22Rv1 (cell line): ENCODE measurements around the gene CYP1B1.

Source experiments
- H3K27ac ChIP-seq: fragments of 450-650 bp; 2 replicates; pipeline ENCODE4 v1.5.1; 2017
- CTCF ChIP-seq: fragments of 450-650 bp; IDR thresholded peaks from 2 replicates; pipeline ENCODE4 v1.5.1; 2017; ENCODE audit warnings: mild to moderate bottlenecking
- ZFX ChIP-seq: fragments of 450-650 bp; IDR thresholded peaks from 2 replicates; pipeline ENCODE4 v1.6.1; 2017; ENCODE audit warnings: antibody characterized with exemption, borderline replicate concordance

CYP1B1 gene

GRCh38 chr2:38107738-38108410 lies 31.9 kb upstream of the CYP1B1 start:
- no peak overlapping the region for H3K27ac ChIP-seq
- TF ChIP-seq ZFX (no peak), CTCF (no peak)

GRCh38 chr2:38106405-38107094 lies 30.6 kb upstream of the CYP1B1 start:
- TF ChIP-seq ZFX, result no peak
- TF ChIP-seq CTCF, result no peak
- no peak overlapping the region for H3K27ac ChIP-seq

DNA sequence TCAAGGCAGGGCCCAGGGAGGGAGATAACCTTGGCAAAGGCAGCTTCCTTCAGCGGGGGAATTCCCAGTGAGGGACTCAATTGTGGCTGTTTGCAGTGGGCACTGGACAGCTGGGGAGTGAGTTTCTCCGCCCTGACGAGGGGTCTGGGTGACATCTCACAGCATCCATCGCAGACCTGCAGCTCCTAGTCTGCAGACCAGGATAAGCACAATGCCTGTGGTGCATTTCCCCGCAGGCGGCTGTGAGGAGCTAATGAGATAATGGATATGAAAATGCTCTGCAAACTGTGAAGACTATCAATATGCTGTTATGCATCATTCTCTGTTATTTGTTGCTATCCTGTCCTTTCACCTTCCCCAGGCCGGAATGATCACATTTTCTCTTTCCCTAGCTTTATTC lies 30.0 kb upstream of the CYP1B1 start:
- no peak overlapping the region for H3K27ac ChIP-seq
- TF ChIP-seq ZFX, result no peak
- no peak for TF ChIP-seq CTCF

GRCh38 chr2:38104598-38104997 lies 28.6 kb upstream of the CYP1B1 start:
- TF ChIP-seq ZFX (no peak), CTCF (no peak)
- no peak overlapping the region for H3K27ac ChIP-seq

- TF ChIP-seq CTCF, result no peak
- no peak for TF ChIP-seq ZFX
- no peak overlapping the region for H3K27ac ChIP-seq
These were observed 24.4 kb upstream of the CYP1B1 start for GRCh38 chr2:38100328-38100727.

DNA sequence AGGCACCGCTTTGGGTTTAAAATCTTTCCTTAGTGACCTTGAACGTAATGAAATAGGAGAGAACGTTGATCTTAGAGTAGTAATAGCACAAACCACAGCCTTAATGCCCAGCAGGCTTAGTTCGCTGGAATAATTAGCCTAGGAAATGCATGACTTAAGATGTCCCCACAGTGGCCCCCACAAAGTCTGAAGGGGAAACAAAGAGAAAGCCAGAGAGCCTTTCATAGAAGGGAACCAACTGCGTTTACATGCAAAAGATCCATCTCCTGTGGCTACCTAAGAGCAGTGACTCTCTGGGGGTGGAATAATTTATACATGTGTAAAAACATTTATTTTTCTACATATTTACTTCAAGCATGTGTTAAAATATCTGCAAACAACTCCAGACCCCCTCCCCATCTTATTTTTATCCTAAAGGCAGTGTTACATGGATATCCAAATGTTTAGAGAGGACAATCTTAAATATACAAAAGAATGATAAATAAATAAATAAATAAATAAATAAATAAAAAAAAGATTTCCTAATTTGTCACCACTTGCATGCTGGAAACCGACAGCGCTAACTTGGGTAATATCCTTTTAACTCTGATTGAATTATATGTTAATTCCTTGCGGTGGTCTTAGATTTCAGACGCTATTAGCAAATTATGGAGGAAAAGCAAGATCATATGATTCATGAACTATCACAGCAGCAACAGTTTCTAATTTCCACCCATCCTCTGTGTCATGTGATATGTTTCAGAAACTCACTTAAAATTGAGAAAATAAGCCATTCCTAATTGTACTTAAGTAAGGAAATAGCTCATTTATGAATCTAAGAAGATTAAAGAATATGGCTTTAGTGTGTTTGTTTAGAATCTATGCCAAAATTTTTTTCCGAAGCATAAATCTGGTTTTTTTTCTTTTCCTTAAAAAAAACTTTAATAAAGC lies 23.4 kb upstream of the CYP1B1 start:
- TF ChIP-seq ZFX, result no peak
- no peak for TF ChIP-seq CTCF
- H3K27ac ChIP-seq, result no peak overlapping the region
